Cerebellar nuclear complex (tissue), 1 donor: ENCODE data around the gene PARP8.
"Not testable (repeated sequence)": the region's sequence is repeated elsewhere in the genome, so short reads cannot be mapped to it uniquely, and the experiment has no call there.

ENCODE experiments used
- DNase-seq, 2 experiments: peaks; one replicate each; lab custom pipeline; 2025; lab: John Stamatoyannopoulos, UW

Gene PARP8

GRCh38 chr5:50774446-50775175 is 108.2 kb downstream of the PARP8 start:
- DNase-seq = not testable (repeated sequence)

GRCh38 chr5:50786073-50786472 is 119.6 kb downstream of the PARP8 start:
- no peak for DNase-seq

GRCh38 chr5:50791813-50792212 is 125.4 kb downstream of the PARP8 start:
- DNase-seq = no peak

- DNase-seq = no peak
Measured at GRCh38 chr5:50792843-50793242, 126.4 kb downstream of the PARP8 start.

- DNase-seq = no peak
Measured at GRCh38 chr5:50794812-50795211, 128.4 kb downstream of the PARP8 start.

GRCh38 chr5:50798002-50798401 is 131.6 kb downstream of the PARP8 start:
- DNase-seq = no peak

GRCh38 chr5:50799596-50799995 is 133.2 kb downstream of the PARP8 start:
- no peak for DNase-seq

- no peak for DNase-seq
Measured at GRCh38 chr5:50800410-50800809, 134.0 kb downstream of the PARP8 start.

- no peak for DNase-seq
Measured at GRCh38 chr5:50807661-50808060, 141.2 kb downstream of the PARP8 start.

GRCh38 chr5:50808406-50808805 is 142.0 kb downstream of the PARP8 start:
- no peak for DNase-seq

GRCh38 chr5:50811746-50812145 is 145.3 kb downstream of the PARP8 start:
- DNase-seq = not testable (repeated sequence)

GRCh38 chr5:50813691-50814090 is 147.3 kb downstream of the PARP8 start:
- no peak for DNase-seq

GRCh38 chr5:50814556-50814955 is 148.1 kb downstream of the PARP8 start:
- DNase-seq = no peak

GRCh38 chr5:50822046-50822445 is 155.6 kb downstream of the PARP8 start:
- DNase-seq = no peak

GRCh38 chr5:50822761-50823160 is 156.3 kb downstream of the PARP8 start:
- no peak for DNase-seq

GRCh38 chr5:50823568-50823967 is 157.1 kb downstream of the PARP8 start:
- no peak for DNase-seq

- no peak for DNase-seq
Measured at GRCh38 chr5:50824109-50824508, 157.7 kb downstream of the PARP8 start.

GRCh38 chr5:50827516-50828247 is 161.2 kb downstream of the PARP8 start:
- no peak for DNase-seq

- no peak for DNase-seq
Measured at GRCh38 chr5:50829023-50829422, 162.6 kb downstream of the PARP8 start.

GRCh38 chr5:50832657-50833284 is 166.3 kb downstream of the PARP8 start:
- no peak for DNase-seq

GRCh38 chr5:50836356-50836755 is 169.9 kb downstream of the PARP8 start:
- no peak for DNase-seq

- DNase-seq = no peak
Measured at GRCh38 chr5:50839472-50839871, 173.0 kb downstream of the PARP8 start.

GRCh38 chr5:50843091-50843490 is 176.7 kb downstream of the PARP8 start:
- DNase-seq = no peak
